Ovary (tissue), 9 donors: ENCODE data around the gene TRIP12. TPM values are rescaled to one million over a fixed set of nuclear protein-coding genes. Genes with fewer than 3 reads are reported as not detected.

ENCODE experiments used
- DNase-seq, 5 donors: peaks; one replicate each; pipeline ENCODE4 v3.0.0-alpha.2; 2019 to 2020
- H3K27ac ChIP-seq, 2 donors: fragments of 200-600 bp; one replicate each; pipeline versions ENCODE4 v1.5.1 to v1.8.0; 2019 to 2022
- H3K27me3 ChIP-seq: fragments of 200-600 bp; one replicate; pipeline ENCODE4 v1.8.0; 2022
- H3K36me3 ChIP-seq: fragments of 200-600 bp; sonication (generic); one replicate; pipeline ENCODE4 v1.5.1; 2019
- H3K4me1 ChIP-seq: one replicate; pipeline ENCODE4 v1.8.1; 2013; ENCODE audit warnings: mild to moderate bottlenecking, moderate library complexity; ENCODE audit not compliant: insufficient read depth
- H3K4me3 ChIP-seq: fragments of 200-600 bp; sonication (generic); one replicate; pipeline ENCODE4 v1.5.1; 2017
- H3K9me3 ChIP-seq, 2 donors: fragments of 200-600 bp in 1 of 2; sonication (generic) in 1 of 2; one replicate each; pipeline versions ENCODE4 v1.5.1 to v1.8.1; 2013 to 2019; ENCODE audit warnings: mild to moderate bottlenecking in 1 of 2, moderate library complexity in 1 of 2
- EP300 ChIP-seq: sonication (generic); formaldehyde crosslinking; IDR thresholded peaks from one replicate; pipeline ENCODE4 v1.6.1; 2017; ENCODE audit warnings: antibody characterized with exemption
- POLR2A ChIP-seq: fragments of 450-650 bp; IDR thresholded peaks from one replicate; pipeline ENCODE4 v1.6.1; 2017; ENCODE audit warnings: antibody characterized with exemption, mild to moderate bottlenecking, moderate library complexity
- WGBS, 3 donors: extraction: QIAGEN DNeasy Blood & Tissue Kit in 1 of 3; methylation state at CpG; one replicate each; pipeline versions ENCODE4 v1.1.5 to v1.1.7; 2013 to 2017; 5-methylcytosine and 5-hydroxymethylcytosine counted together
- intact Hi-C, 4 donors: fragments of 100-400 bp; cut with DNase I; formaldehyde crosslinking; loops; one replicate each; pipeline versions ENCODE4 v1.11.0 to v1.15.1; 2022 to 2023
- polyA plus RNA-seq, 2 donors: library from polyadenylated mRNA; stranded (reverse); fragments of 200-250 nt in 1 of 2; fragments of 350-450 nt in 1 of 2; fragmentation: Illumina TruSeq in 1 of 2; extraction: RNeasy Lipid Tissue Mini Kit (QIAGEN cat#74804) in 1 of 2; gene quantifications; one replicate each; pipeline ENCODE4 v1.2.3, GENCODE V29; 2013 to 2014
- total RNA-seq, 7 donors: library from RNA; depleted of rRNA in 2 of 7; stranded (reverse); fragments of >200 nt in 2 of 7; fragmentation: NEBNext Ultra II Directional in 3 of 7; extraction: Animal tissue kit (Norgen Biotek cat#: 25700) in 3 of 7; gene quantifications; one replicate each; pipeline versions ENCODE4 v1.1.0 to v1.2.4, GENCODE V29; 2016 to 2023
- TF ChIP-seq, protein P1 (sequence below), 3 donors: fragments of 450-650 bp in 2 of 3; fragments of 200-600 bp in 1 of 3; IDR thresholded peaks; one replicate each; pipeline versions ENCODE4 v1.5.1 to v1.8.0; 2016 to 2022; ENCODE audit warnings: antibody characterized with exemption in 3 of 3, mild to moderate bottlenecking in 1 of 3
- donor health status: DM: no; HTN: no; CAD: no; lungs with moderate emphysema.
- donor health status: DM: no; HTN: no; CAD: no.
- donor health status: Bipolar disorder and iron deficiency.
- donor health status: DM: yes; HTN: yes; CAD: no.
- donor health status: DM: no; HTN: no; CAD: no.
- donor health status: DM: yes; HTN: yes; CAD: no.

TRIP12 gene
- total and polyA plus RNA-seq, 9 donors: 30.4 to 221 (median 178) TPM

DNA sequence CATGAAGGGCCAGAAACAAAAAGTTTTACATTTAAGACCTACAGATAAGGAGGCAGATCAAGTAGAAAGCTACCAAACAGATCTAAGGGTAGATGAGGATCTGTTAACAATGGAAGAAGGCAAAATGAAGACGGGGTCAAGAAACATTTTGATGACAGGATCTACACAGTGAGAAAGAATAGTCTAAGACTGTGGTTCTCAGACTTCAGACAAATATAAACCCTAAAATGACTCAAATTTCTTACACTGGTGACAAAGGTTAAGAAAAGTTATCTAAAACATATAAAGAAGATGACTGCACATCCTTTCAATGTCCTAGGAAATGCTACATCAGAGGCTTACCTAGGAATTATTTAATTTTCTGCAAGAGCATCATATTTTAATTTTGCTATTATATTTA, 34.4 kb downstream of the TRIP12 start:
- 88 to 93% (median 91%) methylated on average over 1 of the region's 1 CpG for WGBS, 3 donors
- Histone ChIP-seq H3K4me1 (peaks cover 3% of the 10 kb centered on the region), H3K27me3 (no peaks in the 10 kb centered on the region), H3K36me3 (no peaks in the 10 kb centered on the region), H3K9me3 (no peaks in the 10 kb centered on the region), H3K4me3 (no peak overlapping the region), H3K27ac (no peak overlapping the region)
- intact Hi-C loops: no loop called here
- DNase-seq: no peak
- TF ChIP-seq EP300: no peak
- TF ChIP-seq, protein P1, sequence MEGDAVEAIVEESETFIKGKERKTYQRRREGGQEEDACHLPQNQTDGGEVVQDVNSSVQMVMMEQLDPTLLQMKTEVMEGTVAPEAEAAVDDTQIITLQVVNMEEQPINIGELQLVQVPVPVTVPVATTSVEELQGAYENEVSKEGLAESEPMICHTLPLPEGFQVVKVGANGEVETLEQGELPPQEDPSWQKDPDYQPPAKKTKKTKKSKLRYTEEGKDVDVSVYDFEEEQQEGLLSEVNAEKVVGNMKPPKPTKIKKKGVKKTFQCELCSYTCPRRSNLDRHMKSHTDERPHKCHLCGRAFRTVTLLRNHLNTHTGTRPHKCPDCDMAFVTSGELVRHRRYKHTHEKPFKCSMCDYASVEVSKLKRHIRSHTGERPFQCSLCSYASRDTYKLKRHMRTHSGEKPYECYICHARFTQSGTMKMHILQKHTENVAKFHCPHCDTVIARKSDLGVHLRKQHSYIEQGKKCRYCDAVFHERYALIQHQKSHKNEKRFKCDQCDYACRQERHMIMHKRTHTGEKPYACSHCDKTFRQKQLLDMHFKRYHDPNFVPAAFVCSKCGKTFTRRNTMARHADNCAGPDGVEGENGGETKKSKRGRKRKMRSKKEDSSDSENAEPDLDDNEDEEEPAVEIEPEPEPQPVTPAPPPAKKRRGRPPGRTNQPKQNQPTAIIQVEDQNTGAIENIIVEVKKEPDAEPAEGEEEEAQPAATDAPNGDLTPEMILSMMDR (IDR thresholded peaks at IDR 0.05): no peak
- TF ChIP-seq POLR2A: no peak

GRCh38 chr2:229884775-229885699, 36.8 kb downstream of the TRIP12 start:
- TF ChIP-seq EP300: no peak
- TF ChIP-seq, protein P1 (IDR thresholded peaks at IDR 0.05): no peak
- TF ChIP-seq POLR2A: no peak
- intact Hi-C loops: no loop called here
- Histone ChIP-seq H3K9me3 (no peaks in the 10 kb centered on the region), H3K4me3 (no peak overlapping the region), H3K27ac (no peak overlapping the region), H3K4me1 (peaks cover 3% of the 10 kb centered on the region), H3K36me3 (no peaks in the 10 kb centered on the region), H3K27me3 (no peaks in the 10 kb centered on the region)
- 85 to 94% (median 90%) methylated on average over 5 of the region's 5 CpGs for WGBS, 3 donors
- no peak for DNase-seq

DNA sequence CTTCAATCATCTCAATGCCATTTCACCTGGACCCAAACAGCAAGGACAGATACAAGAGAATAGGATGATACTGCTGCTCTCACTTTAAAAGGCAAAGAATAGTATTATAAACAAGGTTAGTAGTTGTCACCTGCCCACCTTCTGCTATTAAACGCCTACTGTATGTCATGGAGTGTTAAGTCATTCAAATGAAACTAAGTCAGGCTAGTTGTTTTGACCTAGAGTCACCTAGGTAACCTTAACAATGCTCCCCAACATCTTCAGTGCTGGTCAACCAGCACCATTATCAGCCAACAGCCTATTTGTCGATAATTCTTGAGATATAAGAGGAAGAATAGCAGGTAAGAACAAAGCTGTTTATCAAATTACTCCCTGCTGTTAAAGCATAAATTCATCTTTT, 39.2 kb downstream of the TRIP12 start:
- Histone ChIP-seq H3K27ac (no peak overlapping the region), H3K9me3 (no peaks in the 10 kb centered on the region), H3K36me3 (no peaks in the 10 kb centered on the region), H3K4me3 (no peak overlapping the region), H3K27me3 (no peaks in the 10 kb centered on the region), H3K4me1 (peaks cover 3% of the 10 kb centered on the region)
- intact Hi-C loops: no loop called here
- DNase-seq: no peak
- TF ChIP-seq EP300 (no peak), POLR2A (no peak)
- 86 to 88% (median 86%) methylated on average over 2 of the region's 2 CpGs for WGBS, 3 donors

- DNase-seq: no peak
- no peaks in the 10 kb centered on the region for H3K27me3 ChIP-seq
- H3K27ac ChIP-seq: no peak overlapping the region
- TF ChIP-seq EP300: no peak
- H3K4me3 ChIP-seq: no peak overlapping the region
- H3K4me1 ChIP-seq: peaks cover 3% of the 10 kb centered on the region
- intact Hi-C loops: no loop called here
- no peaks in the 10 kb centered on the region for H3K36me3 ChIP-seq
- WGBS, 3 donors: 70 to 74% (median 71%) methylated on average over 5 of the region's 5 CpGs
- no peaks in the 10 kb centered on the region for H3K9me3 ChIP-seq
These were observed 40.8 kb downstream of the TRIP12 start for GRCh38 chr2:229880892-229881586.

- no peak overlapping the region for H3K4me3 ChIP-seq
- DNase-seq: no peak
- H3K9me3 ChIP-seq: no peaks in the 10 kb centered on the region
- no peaks in the 10 kb centered on the region for H3K4me1 ChIP-seq
- H3K36me3 ChIP-seq: no peaks in the 10 kb centered on the region
- no peak overlapping the region for H3K27ac ChIP-seq
- WGBS, 3 donors: 88 to 92% (median 91%) methylated on average over 6 of the region's 6 CpGs
- TF ChIP-seq EP300: no peak
- TF ChIP-seq POLR2A: no peak
- TF ChIP-seq, protein P1 (IDR thresholded peaks at IDR 0.05): no peak
- H3K27me3 ChIP-seq: no peaks in the 10 kb centered on the region
- intact Hi-C loops: no loop called here
These were observed 42.4 kb downstream of the TRIP12 start for GRCh38 chr2:229879191-229879950.
